GM18507 (cell line): Measurements from ENCODE around the gene THAP2.
"Not testable (repeated sequence)": the region's sequence is repeated elsewhere in the genome, so short reads cannot be mapped to it uniquely, and the experiment has no call there.

Experiments
- DNase-seq: peaks from one replicate; pipeline ENCODE4 v3.0.0; 2011; ENCODE audit warnings: low read depth; ENCODE audit not compliant: insufficient read length; ENCODE audit errors: extremely low spot score
- FAIRE-seq: peaks from 2 replicates; lab custom pipeline; 2011; peaks lifted over from hg19 to GRCh38; lab: Jason Lieb, UNC

The THAP2 gene

DNA sequence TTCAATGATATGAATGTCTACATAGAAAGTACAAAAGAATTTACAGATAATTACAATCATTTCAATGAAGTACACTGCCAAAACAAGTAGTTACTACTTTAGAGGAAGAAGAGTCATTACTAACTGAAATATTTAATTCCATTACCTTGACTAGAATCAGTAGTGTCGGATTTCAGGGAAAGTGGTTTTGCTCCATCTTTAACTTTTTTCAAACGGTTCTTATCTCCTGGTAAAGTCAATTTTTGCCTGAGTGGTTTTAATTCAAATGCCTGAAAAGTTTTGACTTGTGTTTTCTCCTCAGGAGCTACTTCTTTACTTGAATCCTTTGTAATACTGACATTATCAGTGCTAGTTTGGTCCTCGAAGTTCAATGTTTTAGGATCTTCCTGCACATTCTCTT, 7.4 kb upstream of the THAP2 start:
- DNase-seq, result no peak
- no peak for FAIRE-seq

GRCh38 chr12:71661977-71662530, 2.0 kb upstream of the THAP2 start:
- DNase-seq (no peak), FAIRE-seq (no peak)

DNA sequence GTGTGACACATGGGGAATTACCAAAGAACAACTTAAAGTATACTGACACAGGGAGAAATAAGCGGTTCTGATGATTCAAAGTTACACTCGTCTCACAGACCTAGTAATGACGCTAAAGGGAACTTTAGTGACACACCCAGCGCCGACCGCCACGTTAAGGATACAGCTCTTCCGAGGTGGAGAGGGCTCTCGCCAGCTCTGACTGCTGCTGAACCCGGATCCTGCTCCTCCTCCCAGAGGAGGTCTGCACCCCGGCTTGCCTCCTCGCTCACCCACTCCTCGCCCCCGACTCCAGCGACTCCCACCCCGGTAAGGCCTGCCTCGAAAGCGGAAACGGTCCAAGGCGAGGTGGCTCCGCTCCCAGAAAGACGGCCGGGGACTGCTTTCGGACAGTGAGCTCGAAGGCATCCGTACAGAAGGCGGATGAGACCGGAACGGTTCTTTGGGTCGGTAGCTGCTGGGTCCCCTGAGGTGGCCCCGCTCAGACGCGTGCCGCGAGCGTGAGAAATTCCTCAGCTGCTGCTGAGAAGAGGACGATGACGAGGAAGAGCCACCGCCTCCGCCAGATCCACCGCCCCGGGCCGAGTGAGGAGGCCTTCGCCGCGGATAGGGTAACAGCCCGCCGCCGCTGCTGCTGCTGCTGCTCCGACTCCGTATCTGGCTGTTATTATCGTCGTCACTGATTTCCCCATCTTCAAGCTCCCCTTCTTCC, 1.1 kb upstream of the THAP2 start:
- DNase-seq, result no peak

GRCh38 chr12:71664411-71665089, 449 bp downstream of the THAP2 start:
- FAIRE-seq (no peak), DNase-seq (no peak)

More for the DNA sequence above, 1.1 kb upstream of the THAP2 start:
- FAIRE-seq, result peak; percentile 60

GRCh38 chr12:71665090-71665463, 976 bp downstream of the THAP2 start:
- DNase-seq (no peak), FAIRE-seq (no peak)

DNA sequence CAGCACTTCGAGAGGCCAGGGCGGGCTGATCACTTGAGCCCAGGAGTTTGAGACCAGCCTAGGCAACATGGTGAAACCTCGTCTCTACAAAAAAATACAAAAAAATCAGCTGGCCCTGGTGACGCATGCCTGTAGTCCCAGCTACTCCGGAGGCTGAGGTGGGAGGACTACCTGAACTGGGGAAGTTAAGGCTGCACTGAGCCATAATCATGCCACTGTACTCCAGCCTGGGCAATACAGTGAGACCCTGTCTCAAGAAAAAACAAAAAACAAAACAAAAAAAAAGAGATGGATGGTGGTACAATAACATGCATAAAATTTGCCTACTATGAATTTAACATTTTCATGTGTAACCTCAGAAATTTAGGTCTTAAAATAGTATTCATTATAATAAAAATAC, 2.2 kb downstream of the THAP2 start:
- FAIRE-seq (no peak), DNase-seq (no peak)

GRCh38 chr12:71671311-71671710, 7.2 kb downstream of the THAP2 start:
- DNase-seq (no peak), FAIRE-seq (no peak)

- FAIRE-seq (peak; percentile 9), DNase-seq (no peak)
Measured at GRCh38 chr12:71671816-71672215, 7.7 kb downstream of the THAP2 start.

DNA sequence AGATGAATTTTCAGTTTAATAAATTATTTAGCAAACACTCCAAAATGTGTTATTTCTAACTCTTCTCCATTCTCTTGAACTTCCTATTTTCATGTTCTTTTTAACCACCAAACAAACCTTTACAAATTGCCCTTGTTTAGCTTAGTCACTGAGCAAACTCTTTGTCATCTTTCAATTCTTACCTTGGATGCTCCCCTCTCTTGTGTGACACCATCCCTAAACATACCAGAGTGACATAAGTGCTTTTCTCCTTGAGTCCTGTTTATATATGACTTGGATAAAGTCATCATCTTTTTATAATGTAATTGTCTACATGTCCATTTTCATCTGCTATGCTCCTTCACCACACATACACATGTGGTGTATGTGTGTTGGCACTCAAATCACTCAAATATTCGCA, 18.4 kb downstream of the THAP2 start:
- DNase-seq (no peak), FAIRE-seq (no peak)

DNA sequence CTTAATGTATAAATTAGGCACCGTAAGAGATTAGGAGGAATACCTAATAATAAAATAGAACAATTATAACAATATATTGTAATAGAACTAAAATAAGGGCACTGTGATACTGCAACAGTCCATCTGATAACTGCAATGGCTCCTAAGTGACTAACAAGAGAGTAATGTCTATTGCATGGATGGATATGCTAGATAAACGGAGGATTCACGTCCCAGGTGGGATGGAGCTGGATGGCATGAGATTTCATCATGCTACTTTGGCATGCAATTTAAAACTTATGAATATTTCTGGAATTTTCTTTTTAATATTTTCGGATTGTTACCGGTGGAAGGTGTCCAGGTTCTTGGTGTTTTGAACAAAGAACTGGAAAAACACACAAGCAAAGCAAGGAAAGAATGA, 19.5 kb downstream of the THAP2 start:
- DNase-seq (no peak), FAIRE-seq (no peak)

DNA sequence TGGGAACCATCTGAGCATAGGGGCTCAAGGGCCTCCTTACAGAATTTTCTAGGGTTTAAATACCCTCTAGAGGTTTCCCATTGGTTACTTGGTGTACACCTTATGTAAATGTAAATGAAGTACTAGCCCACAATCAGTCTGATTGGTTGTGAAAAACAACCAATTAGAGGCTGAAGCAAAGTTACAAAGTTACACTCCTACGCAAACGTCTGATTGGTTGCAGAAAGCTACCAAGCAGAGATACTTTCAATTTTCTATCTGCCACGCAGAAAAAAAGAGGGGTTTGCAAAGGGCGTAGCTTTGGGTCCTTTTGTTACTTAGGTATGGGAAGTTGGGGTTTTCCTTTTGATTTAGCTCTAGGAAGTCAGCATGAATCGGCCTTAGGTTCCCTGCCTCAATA, 20.0 kb downstream of the THAP2 start:
- DNase-seq (no peak), FAIRE-seq (peak; percentile 29)

DNA sequence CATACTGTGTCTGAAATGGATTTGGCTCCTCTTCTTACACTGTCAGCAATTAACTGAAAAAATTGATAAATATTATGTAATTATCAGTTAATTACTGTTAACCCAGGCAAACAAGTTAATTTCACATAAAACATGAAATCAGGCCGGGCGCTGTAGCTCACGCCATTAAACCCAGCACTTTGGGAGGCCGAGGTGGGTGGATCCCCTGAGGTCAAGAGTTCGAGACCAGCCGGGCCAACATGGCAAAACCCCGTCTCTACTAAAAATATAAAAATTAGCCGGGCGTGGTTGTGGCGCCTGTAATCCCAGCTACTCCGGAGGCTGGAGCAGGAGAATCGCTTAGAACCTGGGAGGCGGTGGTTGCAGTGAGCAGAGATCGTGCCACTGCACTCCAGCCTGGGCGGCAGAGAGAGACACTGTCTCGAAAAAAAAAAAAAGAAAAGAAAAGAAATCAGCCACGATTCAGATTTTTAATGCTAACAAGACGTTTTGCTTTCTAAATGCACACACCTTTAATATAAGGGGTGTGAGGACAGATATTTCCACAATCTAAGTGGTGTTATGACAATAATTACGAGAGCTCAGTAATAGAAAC, 21.3 kb downstream of the THAP2 start:
- DNase-seq (no peak), FAIRE-seq (no peak)

DNA sequence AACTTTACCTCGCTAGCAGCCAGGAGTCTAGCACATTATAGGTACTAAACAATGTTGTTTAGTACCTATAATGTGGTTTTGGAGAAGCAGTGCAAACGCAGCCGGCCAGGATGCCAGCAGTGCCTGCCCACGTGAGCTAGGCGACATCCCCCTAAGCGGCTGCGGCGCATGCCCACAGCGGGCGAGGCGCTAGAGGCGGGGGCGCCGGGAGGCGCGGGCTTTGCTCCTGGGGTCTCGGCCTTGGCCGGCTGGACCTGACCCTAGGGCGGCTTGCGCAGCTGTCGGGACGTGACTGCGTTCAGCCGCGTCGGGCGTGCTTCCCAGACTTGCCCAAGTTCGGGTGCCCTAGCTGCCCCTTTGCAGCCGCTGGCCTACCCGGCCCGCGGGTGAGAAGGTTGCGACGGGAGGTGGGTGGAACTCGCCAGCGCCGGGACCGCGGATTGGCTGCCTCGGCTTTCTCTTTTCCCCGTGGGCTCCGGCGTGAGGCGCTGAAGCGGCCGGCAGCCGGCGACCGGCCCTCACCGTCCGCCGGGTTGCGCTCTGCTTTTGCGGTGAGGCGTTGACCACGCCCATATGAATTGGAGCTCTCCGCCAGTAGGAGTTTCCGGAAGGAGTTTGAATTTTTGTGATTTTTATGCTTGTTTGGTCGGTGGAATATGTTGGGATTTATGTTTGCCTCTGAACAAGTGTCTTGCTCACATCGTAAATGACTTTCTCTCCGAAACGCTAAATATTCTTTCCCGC, 22.0 kb downstream of the THAP2 start, which contains the start of gene TMEM19:
Gene TMEM19 (plus strand): TSS at position 169 of the 744 bp plus-strand sequence. CDS start 599 bp downstream, outside the sequence.
- FAIRE-seq (peak; percentile 87), DNase-seq (peak; percentile 63)

DNA sequence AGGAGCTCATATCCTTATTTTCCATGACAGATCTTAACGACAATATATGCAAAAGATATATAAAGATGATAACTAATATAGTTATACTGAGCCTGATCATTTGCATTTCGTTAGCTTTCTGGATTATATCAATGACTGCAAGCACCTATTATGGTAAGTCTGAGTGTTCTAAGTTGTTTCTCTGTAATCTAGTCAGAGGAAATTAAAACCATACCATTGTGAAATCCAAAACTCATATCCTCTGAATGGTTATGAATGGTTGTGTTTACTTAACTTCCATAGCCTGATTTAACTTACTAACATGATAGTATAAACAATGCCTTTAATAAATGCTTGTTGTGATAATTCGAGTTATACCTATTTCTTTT, 22.5 kb downstream of the THAP2 start:
- no peak for DNase-seq
- FAIRE-seq, result no peak

DNA sequence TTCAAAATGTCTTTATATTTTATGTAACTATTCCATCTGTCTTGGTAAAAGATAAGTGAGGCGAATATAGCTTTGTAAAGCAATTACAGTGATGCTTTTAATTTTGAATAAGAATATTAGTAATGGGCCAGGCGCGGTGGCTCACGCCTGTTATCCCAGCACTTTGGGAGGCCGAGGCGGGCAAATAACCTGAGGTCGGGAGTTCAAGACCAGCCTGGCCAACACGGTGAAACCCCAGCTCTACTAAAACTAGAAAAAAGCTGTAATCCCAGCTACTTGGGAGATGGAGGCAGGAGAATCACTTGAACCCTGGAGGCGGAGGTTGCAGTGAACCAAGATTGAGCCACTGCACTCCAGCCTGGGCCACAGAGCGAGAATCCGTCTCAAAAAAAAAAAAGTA, 23.1 kb downstream of the THAP2 start:
- not testable (repeated sequence) for DNase-seq, FAIRE-seq

DNA sequence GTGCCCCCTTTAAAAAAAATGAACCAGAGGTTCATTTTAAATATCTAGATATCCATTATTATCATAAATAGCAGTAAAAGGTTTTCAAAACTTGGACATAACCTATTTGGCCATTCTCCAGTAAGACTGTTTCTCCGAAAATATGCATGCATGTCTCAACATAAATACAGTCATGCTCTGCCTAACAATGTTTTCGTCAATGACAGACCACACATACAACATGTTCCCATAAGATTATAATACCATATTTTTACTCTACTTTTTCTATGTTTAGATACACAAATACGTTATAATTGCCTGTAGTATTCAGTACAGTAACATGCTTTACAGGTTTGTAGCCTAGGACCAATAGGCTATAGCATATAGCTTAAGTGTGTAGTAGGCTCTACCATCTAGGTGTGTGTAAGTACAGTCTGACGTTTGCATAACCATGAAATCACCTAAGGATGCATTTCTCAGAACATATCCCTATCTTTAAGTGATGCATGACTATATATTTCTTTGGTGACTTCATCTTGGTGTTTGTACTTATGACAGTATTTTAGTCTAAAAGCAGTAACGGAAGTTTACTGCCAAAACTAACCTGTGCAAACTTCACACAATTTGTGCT, 25.0 kb downstream of the THAP2 start:
- no peak for DNase-seq
- FAIRE-seq, result no peak

GRCh38 chr12:71691504-71692129, 27.5 kb downstream of the THAP2 start:
- DNase-seq (no peak), FAIRE-seq (no peak)

DNA sequence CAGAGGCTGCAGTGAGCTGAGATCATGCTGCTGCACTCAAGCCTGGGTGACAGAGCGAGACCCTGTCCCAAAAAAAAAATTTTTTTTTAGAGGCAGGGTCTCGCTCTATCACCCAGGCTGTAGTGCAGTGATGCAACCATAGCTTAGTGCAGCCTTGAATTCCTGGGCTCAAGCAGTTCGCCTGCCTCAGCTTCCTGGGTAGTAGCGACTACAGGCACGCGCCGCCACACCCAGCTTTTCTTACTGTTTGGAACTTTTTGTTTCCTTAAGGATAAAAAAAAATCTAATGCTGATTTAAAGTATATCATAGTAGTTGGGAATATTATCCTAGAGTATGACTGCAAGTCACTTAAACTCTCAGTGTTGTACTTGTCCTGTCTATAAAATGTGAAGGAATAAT, 29.0 kb downstream of the THAP2 start:
- no peak for DNase-seq
- no peak for FAIRE-seq

- peak; percentile 26 for FAIRE-seq
- DNase-seq, result not testable (repeated sequence)
Measured at GRCh38 chr12:71693651-71694050, 29.6 kb downstream of the THAP2 start.
